GM11168 (cell line): ENCODE data around the gene GTPBP3.

Experiments used
- in situ Hi-C: fragments of 300-500 bp; cut with MboI; formaldehyde crosslinking; loops from one replicate; pipeline ENCODE4 v1.12.0; 2022; ENCODE audit warnings: low sequenced_read_pairs; ENCODE audit not compliant: unreplicated experiment

GTPBP3 gene

DNA sequence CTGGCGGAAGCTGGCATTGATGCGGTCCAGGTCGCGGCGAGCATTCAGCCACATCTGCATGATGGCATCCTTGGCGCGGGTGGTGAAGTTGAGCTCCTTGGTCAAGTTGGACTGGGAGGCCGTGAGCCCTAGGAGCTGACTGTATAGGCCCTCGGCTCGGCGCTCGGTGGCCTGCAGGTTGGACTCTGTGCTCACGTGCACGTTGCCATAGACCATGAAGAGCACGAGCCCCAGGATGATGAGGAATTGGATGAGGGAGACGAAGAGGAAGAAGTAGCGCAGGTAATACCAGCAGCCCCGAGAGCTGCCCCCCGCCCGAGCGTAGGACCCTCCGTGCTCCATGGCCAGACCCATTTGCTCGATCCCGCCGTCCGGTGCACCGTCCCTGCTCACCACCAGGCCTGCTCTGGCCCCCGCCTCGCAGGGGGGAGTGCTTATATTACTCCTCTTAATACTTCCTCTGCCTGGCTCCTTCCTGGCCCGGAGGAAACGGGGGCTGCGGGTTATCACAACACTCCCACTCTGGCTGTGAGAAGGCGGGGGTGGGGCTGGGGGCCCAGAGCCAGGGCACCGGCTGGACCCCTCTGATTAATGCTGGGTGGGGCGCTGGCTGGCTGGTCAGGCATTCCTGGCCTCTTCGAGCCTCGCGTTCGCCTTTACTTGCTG is 39.7 kb downstream of the GTPBP3 start, which contains the start of gene PLVAP:
Gene PLVAP, minus strand, starts transcription at position 408 of the 666 bp plus-strand sequence. Its CDS starts 54 bp downstream, at position 354.
- in situ Hi-C loops, result no loop called here

- in situ Hi-C loops, result no loop called here
Observed at GRCh38 chr19:17378271-17378670, 40.9 kb downstream of the GTPBP3 start.

GRCh38 chr19:17379221-17379631 is 41.9 kb downstream of the GTPBP3 start:
- in situ Hi-C loops, result no loop called here

GRCh38 chr19:17380426-17381138 is 43.2 kb downstream of the GTPBP3 start:
- in situ Hi-C loops, result no loop called here

DNA sequence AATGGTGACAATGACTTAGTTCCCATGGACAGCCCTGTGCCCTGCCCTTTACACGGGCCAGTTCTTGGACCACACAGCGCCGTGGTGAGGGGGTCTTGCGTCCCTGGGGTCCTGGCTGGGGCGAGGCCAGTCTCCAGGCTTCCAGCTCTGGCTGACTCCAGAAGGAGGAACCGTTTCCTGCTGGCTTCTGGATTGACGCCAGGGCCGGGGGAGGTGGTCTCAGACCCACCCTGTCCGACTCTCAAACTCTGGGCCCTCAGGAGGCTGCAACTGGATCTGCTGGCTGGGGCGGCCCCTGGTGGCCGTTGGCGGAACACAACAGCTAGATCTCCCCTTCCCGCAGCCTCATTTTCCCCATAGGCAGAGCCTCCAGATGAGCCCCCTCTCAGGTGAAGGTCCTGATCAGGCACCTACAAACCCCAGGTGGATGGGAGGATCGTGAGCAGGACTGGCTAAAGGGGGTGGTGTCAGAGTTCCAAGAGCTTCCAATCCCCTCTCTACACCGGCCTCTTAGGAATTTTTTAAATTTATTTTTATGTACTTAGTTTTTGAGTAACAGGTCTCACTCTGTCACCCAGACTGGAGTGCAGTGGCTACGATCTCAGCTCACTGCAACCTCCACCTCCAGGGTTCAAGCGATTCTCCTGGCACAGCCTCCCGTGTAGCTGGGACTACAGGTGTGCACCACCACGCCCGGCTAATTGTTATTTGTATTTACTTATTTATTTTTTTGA is 48.7 kb downstream of the GTPBP3 start:
- in situ Hi-C loops, result loop anchor here (5.0 kb wide), 1 partner anchor 39 kb away; no protein-coding TSS in a partner anchor

GRCh38 chr19:17389288-17389687 is 51.9 kb downstream of the GTPBP3 start:
- in situ Hi-C loops, result loop anchor here (5.0 kb wide), 1 partner anchor 42 kb away; no protein-coding TSS in a partner anchor

- in situ Hi-C loops, result loop anchor here (5.0 kb wide), 1 partner anchor 43 kb away; no protein-coding TSS in a partner anchor
Observed at GRCh38 chr19:17389957-17390664, 52.8 kb downstream of the GTPBP3 start.

- in situ Hi-C loops, result no loop called here
Observed at GRCh38 chr19:17390665-17391370, 53.5 kb downstream of the GTPBP3 start.

- in situ Hi-C loops, result no loop called here
Observed at GRCh38 chr19:17391371-17392151, 54.2 kb downstream of the GTPBP3 start.
